Measurements from ENCODE around the gene RBMS3. TPM values are rescaled to one million over a fixed set of nuclear protein-coding genes. Genes with fewer than 3 reads are reported as not detected.

RBMS3 gene
- total RNA-seq, 1 experiment from 2014 or later = 5.9 TPM

- CTCF ChIA-PET = no interaction called here
- no TSS peak for BruUV-seq (replicated peaks)
- Histone ChIP-seq H3K4me3 (ENCODE audit: low read depth, low read length, poor library complexity, severe bottlenecking) (no peak overlapping the region), H3K4me1 (ENCODE audit: insufficient read depth, low read length, poor library complexity, severe bottlenecking) (no peaks in the 10 kb centered on the region), H3K36me3 (ENCODE audit: insufficient read depth, low read length, poor library complexity, severe bottlenecking) (no peaks in the 10 kb centered on the region), H3K27me3 (replicated peaks; ENCODE audit: insufficient read depth, low read depth, low read length, poor library complexity) (no peaks in the 10 kb centered on the region), H3K9me3 (ENCODE audit: low read depth, low read length, poor library complexity, severe bottlenecking) (no peaks in the 10 kb centered on the region), H3K27ac (ENCODE audit: low read depth, low read length, poor library complexity, severe bottlenecking) (no peak overlapping the region)
- DNase-seq (ENCODE audit: low spot score) = no peak
- intact Hi-C loops (cut with micrococcal nuclease; ENCODE audit: unreplicated experiment) = no loop called here
- POLR2A ChIA-PET (ENCODE audit: low non-redundant PET) = no interaction called here
- no peak for TF ChIP-seq EZH2 (IDR thresholded peaks at IDR 0.05; ENCODE audit: borderline replicate concordance, low read depth, low read length, poor library complexity, severe bottlenecking)
- no peak for TF ChIP-seq CTCF (conservative IDR thresholded peaks at IDR 0.05; ENCODE audit: low read depth, low read length)
Measured at GRCh38 chr3:29397406-29397805, 116.5 kb downstream of the RBMS3 start.

DNA sequence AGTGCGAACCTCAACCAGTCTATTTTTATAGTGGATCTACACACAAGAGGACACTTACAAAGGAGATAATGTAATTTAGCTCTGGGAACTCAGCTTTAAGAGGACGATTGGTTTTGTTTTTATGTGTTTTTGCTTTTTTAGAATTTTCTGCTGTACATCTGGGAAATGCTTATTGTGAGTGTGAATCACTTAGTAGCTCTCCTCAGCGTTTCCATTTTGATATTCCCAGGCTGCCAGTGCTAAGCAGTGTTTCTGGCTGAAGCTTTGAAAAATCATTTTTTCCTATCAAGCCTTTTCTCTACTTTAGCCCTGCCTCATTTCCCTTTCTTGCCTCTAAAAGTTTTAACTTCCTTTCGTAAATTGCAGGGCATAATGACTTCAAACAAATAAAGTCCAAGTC, 117.9 kb downstream of the RBMS3 start:
- Histone ChIP-seq H3K4me3 (ENCODE audit: low read depth, low read length, poor library complexity, severe bottlenecking) (no peak overlapping the region), H3K36me3 (ENCODE audit: insufficient read depth, low read length, poor library complexity, severe bottlenecking) (no peaks in the 10 kb centered on the region), H3K4me1 (ENCODE audit: insufficient read depth, low read length, poor library complexity, severe bottlenecking) (no peaks in the 10 kb centered on the region), H3K9me3 (ENCODE audit: low read depth, low read length, poor library complexity, severe bottlenecking) (no peaks in the 10 kb centered on the region), H3K27ac (ENCODE audit: low read depth, low read length, poor library complexity, severe bottlenecking) (no peak overlapping the region), H3K27me3 (replicated peaks; ENCODE audit: insufficient read depth, low read depth, low read length, poor library complexity) (no peaks in the 10 kb centered on the region)
- intact Hi-C loops (cut with micrococcal nuclease; ENCODE audit: unreplicated experiment) = no loop called here
- ChIA-PET POLR2A (ENCODE audit: low non-redundant PET) (no interaction called here), CTCF (no interaction called here)
- TF ChIP-seq EZH2 (IDR thresholded peaks at IDR 0.05; ENCODE audit: borderline replicate concordance, low read depth, low read length, poor library complexity, severe bottlenecking) (no peak), CTCF (conservative IDR thresholded peaks at IDR 0.05; ENCODE audit: low read depth, low read length) (no peak)
- no TSS peak for BruUV-seq (replicated peaks)
- DNase-seq (ENCODE audit: low spot score) = no peak

- BruUV-seq (replicated peaks) = no TSS peak
- ChIA-PET POLR2A (ENCODE audit: low non-redundant PET) (interaction anchor here (0.6 kb wide), 1 partner anchor 1722 kb away, joined by 4 read pairs; no protein-coding TSS in a partner anchor), CTCF (no interaction called here)
- intact Hi-C loops (cut with micrococcal nuclease; ENCODE audit: unreplicated experiment) = no loop called here
- H3K4me1 ChIP-seq (ENCODE audit: insufficient read depth, low read length, poor library complexity, severe bottlenecking) = peaks cover 26% of the 10 kb centered on the region
- H3K9me3 ChIP-seq (ENCODE audit: low read depth, low read length, poor library complexity, severe bottlenecking) = no peaks in the 10 kb centered on the region
- no peak for TF ChIP-seq EZH2 (IDR thresholded peaks at IDR 0.05; ENCODE audit: borderline replicate concordance, low read depth, low read length, poor library complexity, severe bottlenecking)
- no peak for TF ChIP-seq CTCF (conservative IDR thresholded peaks at IDR 0.05; ENCODE audit: low read depth, low read length)
- no peak overlapping the region for H3K4me3 ChIP-seq (ENCODE audit: low read depth, low read length, poor library complexity, severe bottlenecking)
- no peaks in the 10 kb centered on the region for H3K36me3 ChIP-seq (ENCODE audit: insufficient read depth, low read length, poor library complexity, severe bottlenecking)
- DNase-seq (ENCODE audit: low spot score) = no peak
- no peak overlapping the region for H3K27ac ChIP-seq (ENCODE audit: low read depth, low read length, poor library complexity, severe bottlenecking)
- H3K27me3 ChIP-seq (replicated peaks; ENCODE audit: insufficient read depth, low read depth, low read length, poor library complexity) = no peaks in the 10 kb centered on the region
Measured at GRCh38 chr3:29406291-29406832, 125.5 kb downstream of the RBMS3 start.

Data from A673 (cell line).